Measurements from ENCODE around the gene MGST2. TPM values are rescaled to one million over a fixed set of nuclear protein-coding genes. Genes with fewer than 3 reads are reported as not detected.

MGST2 gene
- total RNA-seq, 1 donor from 2014 or later, result 29.8 TPM

GRCh38 chr4:139689093-139689722 is 23.6 kb downstream of the MGST2 start:
- no peak overlapping the region for H3K27ac Mint-ChIP-seq
- no peak for TF ChIP-seq CTCF (IDR thresholded peaks at IDR 0.05; ENCODE audit: unreplicated experiment)
- H3K27me3 Mint-ChIP-seq (ENCODE audit: low read depth), result no peaks in the 10 kb centered on the region
- DNase-seq (ENCODE audit: low spot score in 2 of 2, unreplicated experiment in 2 of 2), result no peak
- H3K36me3 Mint-ChIP-seq, result peaks cover 23% of the 10 kb centered on the region
- peaks cover 12% of the 10 kb centered on the region for H3K9me3 Mint-ChIP-seq
- no peak overlapping the region for H3K4me3 Mint-ChIP-seq
- peaks cover 4% of the 10 kb centered on the region for H3K4me1 Mint-ChIP-seq

DNA sequence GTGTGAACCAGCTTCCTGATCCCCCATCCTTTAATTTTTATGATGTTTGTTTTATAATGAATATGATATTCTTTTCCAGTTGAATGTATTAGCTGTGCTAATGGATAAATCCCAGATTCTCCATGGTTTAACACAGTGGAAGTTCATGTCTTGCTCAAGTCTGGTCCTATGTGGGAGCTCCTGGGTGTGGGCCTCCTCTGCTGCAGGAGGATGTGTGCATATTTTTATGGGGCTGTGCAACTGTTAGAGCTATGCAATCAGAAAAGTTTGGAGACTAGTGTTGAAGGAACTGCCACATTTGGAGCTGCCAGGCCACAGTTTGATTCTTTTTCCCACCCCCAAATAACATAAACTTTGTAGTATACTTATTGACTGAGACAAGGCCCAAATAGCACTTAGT is 24.8 kb downstream of the MGST2 start:
- no peaks in the 10 kb centered on the region for H3K27me3 Mint-ChIP-seq (ENCODE audit: low read depth)
- DNase-seq (ENCODE audit: low spot score in 2 of 2, unreplicated experiment in 2 of 2), result no peak
- TF ChIP-seq CTCF (IDR thresholded peaks at IDR 0.05; ENCODE audit: unreplicated experiment), result no peak
- no peak overlapping the region for H3K27ac Mint-ChIP-seq
- H3K9me3 Mint-ChIP-seq, result peaks cover under 1% of the 10 kb centered on the region
- no peak overlapping the region for H3K4me3 Mint-ChIP-seq
- H3K36me3 Mint-ChIP-seq, result peaks cover 20% of the 10 kb centered on the region
- peaks cover 4% of the 10 kb centered on the region for H3K4me1 Mint-ChIP-seq

GRCh38 chr4:139692309-139693012 is 26.8 kb downstream of the MGST2 start:
- peaks cover 13% of the 10 kb centered on the region for H3K9me3 Mint-ChIP-seq
- no peak overlapping the region for H3K27ac Mint-ChIP-seq
- no peaks in the 10 kb centered on the region for H3K4me1 Mint-ChIP-seq
- no peak overlapping the region for H3K4me3 Mint-ChIP-seq
- H3K27me3 Mint-ChIP-seq (ENCODE audit: low read depth), result no peaks in the 10 kb centered on the region
- TF ChIP-seq CTCF (IDR thresholded peaks at IDR 0.05; ENCODE audit: unreplicated experiment), result no peak
- no peak for DNase-seq (ENCODE audit: low spot score in 2 of 2, unreplicated experiment in 2 of 2)
- peaks cover 25% of the 10 kb centered on the region for H3K36me3 Mint-ChIP-seq

- Mint-ChIP-seq H3K4me3 (no peak overlapping the region), H3K36me3 (peaks cover 28% of the 10 kb centered on the region)
These were observed 29.0 kb downstream of the MGST2 start for GRCh38 chr4:139694522-139695107.

DNA sequence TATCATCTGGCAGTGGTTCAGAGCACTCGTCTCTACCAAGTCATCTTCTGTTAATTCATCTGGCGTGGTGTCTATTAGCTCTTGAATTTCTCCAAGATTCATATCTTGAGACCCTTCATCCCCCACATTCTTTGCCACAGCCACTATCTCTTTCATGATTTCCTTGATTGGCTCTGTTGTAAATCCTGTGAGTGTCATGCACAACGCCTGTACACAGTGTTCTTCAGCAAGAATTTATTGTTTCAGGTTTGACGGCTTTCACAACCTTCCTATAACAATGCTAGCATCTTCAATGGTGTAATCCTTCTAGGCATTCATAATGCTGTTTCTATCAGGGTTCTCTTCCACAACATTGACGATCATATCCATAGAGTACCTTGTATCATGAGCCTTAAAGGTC is 30.9 kb downstream of the MGST2 start:
- peaks cover 13% of the 10 kb centered on the region for H3K9me3 Mint-ChIP-seq
- no peaks in the 10 kb centered on the region for H3K27me3 Mint-ChIP-seq (ENCODE audit: low read depth)
- no peak for TF ChIP-seq CTCF (IDR thresholded peaks at IDR 0.05; ENCODE audit: unreplicated experiment)
- no peak overlapping the region for H3K4me3 Mint-ChIP-seq
- no peak for DNase-seq (ENCODE audit: low spot score in 2 of 2, unreplicated experiment in 2 of 2)
- H3K27ac Mint-ChIP-seq, result no peak overlapping the region
- peaks cover 3% of the 10 kb centered on the region for H3K4me1 Mint-ChIP-seq
- H3K36me3 Mint-ChIP-seq, result peaks cover 37% of the 10 kb centered on the region

More at GRCh38 chr4:139694522-139695107, 29.0 kb downstream of the MGST2 start:
- Mint-ChIP-seq H3K9me3 (peaks cover 13% of the 10 kb centered on the region), H3K27ac (no peak overlapping the region), H3K4me1 (peaks cover 3% of the 10 kb centered on the region), H3K27me3 (ENCODE audit: low read depth) (no peaks in the 10 kb centered on the region)
- TF ChIP-seq CTCF (IDR thresholded peaks at IDR 0.05; ENCODE audit: unreplicated experiment), result no peak
- DNase-seq (ENCODE audit: low spot score in 2 of 2, unreplicated experiment in 2 of 2), result no peak

All from mesothelial cell of epicardium (in vitro differentiated cells).